NCI-H524 treated with DMSO at 0.1 percent for 48 hours (cell line): Measurements from ENCODE around the gene NFE2L3.
"Not testable (repeated sequence)": the region's sequence is repeated elsewhere in the genome, so short reads cannot be mapped to it uniquely, and the experiment has no call there.

ENCODE experiments used
- DNase-seq: peaks from one replicate; lab custom pipeline; 2025; lab: John Stamatoyannopoulos, UW

NFE2L3 gene, protein sequence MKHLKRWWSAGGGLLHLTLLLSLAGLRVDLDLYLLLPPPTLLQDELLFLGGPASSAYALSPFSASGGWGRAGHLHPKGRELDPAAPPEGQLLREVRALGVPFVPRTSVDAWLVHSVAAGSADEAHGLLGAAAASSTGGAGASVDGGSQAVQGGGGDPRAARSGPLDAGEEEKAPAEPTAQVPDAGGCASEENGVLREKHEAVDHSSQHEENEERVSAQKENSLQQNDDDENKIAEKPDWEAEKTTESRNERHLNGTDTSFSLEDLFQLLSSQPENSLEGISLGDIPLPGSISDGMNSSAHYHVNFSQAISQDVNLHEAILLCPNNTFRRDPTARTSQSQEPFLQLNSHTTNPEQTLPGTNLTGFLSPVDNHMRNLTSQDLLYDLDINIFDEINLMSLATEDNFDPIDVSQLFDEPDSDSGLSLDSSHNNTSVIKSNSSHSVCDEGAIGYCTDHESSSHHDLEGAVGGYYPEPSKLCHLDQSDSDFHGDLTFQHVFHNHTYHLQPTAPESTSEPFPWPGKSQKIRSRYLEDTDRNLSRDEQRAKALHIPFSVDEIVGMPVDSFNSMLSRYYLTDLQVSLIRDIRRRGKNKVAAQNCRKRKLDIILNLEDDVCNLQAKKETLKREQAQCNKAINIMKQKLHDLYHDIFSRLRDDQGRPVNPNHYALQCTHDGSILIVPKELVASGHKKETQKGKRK

GRCh38 chr7:26151953-26152781 lies at the start of gene NFE2L3:
Gene NFE2L3 (plus strand): TSS chr7:26152198. CDS start chr7:26152499, 301 bp downstream.
- DNase-seq: no peak

DNA sequence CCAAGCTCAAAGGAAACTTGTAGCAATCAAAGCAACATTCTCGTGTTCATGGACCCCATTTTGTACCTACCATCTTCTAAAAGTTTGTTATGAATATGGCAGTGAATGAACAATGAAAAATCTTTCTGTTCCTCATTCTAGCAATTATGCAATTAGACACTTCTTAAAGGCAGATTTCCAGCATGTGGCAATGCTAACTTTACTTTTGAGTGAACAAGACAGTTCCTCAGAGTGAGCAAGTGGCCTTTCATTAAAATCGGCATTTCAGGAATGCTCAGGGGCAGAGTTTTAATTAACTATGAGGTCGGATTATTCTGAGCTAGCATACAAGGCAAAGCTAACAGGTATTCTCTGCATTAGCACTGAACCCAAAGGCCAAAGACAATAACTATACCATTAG lies 48.4 kb upstream of the NFE2L3 start:
- no peak for DNase-seq

GRCh38 chr7:26105236-26105635 lies 46.8 kb upstream of the NFE2L3 start:
- no peak for DNase-seq

DNA sequence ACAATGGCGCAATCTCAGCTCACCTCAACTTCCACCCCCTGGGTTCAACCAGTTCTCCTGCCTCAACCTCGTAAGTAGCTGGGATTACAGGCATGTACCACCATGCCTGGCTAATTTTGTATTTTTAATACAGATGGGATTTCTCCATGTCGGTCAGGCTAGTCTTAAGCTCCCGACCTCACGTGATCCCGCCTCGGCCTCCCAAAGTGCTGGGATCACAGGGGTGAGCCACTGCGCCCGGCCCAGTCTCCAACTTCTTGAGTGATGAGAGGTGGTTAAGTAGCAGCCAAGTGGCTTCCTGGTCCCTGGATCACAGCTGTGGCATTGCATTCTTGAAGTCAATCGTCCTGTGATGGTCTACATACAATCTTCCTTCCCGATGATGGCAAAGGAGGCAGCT lies 46.1 kb upstream of the NFE2L3 start:
- DNase-seq: no peak

DNA sequence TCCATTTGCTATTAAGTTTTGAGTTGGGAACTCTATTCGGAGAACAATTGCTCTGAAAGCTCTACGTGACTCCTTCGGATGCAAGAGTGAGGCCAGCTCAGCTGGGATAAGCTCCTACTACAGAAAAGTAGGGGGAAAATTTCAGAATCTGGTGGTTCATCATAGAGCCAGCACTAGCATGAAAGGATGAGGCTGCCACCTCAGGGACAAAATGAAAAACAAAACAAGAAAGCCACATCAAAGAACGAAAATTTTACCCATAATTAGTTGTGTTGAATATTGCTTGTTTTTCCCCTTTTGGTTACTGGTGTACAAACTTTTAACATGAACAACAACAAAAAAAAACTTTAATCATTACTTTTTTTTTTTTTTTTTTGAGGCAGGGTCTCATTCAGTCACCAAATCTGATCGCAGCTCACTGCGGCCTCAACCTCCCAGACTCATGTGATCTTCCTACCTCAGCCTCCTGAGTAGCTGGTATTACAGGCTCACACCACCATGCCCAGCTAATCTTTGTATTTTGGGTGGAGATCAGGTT lies 39.7 kb upstream of the NFE2L3 start:
- no peak for DNase-seq

- no peak for DNase-seq
Observed at GRCh38 chr7:26115650-26116049, 36.3 kb upstream of the NFE2L3 start.

GRCh38 chr7:26117142-26117807 lies 34.7 kb upstream of the NFE2L3 start:
- DNase-seq: no peak

GRCh38 chr7:26117970-26118369 lies 34.0 kb upstream of the NFE2L3 start:
- no peak for DNase-seq

DNA sequence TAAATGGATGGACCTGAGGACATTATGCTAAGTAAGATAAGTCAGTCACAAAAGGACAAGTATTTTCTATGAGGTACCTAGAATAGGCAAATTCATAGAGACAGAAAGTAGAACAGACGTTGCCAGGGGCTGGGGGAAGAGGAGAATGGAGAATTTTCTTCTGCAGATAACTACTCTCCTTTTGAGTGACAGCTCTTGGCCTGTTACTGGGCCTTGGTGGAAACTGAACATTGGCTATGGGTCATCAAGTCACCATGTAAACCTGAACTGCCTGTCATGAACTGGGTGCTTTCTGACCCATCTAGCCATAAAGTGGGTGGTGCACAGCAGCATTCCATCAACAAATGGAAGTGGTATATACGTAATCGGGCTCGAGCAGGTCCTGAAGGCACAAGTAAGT lies 29.3 kb upstream of the NFE2L3 start:
- DNase-seq: no peak

GRCh38 chr7:26124775-26125174 lies 27.2 kb upstream of the NFE2L3 start:
- not testable (repeated sequence) for DNase-seq

DNA sequence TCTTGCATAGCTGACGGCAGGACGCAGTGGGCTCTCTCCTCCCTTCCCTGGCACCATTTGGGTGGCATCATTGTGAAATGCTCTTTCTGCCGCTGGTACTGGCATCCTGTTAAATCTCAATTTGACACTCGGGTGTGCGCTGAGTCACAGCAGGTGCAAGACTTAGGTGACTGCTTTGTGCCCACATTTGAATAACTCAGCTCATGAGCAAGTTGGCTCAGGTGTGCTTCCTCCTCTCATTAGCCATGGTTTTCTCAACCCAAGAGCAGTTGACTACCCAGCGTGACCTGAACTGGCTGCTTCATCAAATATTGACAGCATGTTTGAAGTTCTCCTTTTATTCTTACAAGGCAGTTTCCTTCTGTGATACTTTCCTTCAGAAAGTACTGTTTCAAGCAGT lies 24.6 kb upstream of the NFE2L3 start:
- no peak for DNase-seq

GRCh38 chr7:26131056-26131589 lies 20.9 kb upstream of the NFE2L3 start:
- DNase-seq: no peak

DNA sequence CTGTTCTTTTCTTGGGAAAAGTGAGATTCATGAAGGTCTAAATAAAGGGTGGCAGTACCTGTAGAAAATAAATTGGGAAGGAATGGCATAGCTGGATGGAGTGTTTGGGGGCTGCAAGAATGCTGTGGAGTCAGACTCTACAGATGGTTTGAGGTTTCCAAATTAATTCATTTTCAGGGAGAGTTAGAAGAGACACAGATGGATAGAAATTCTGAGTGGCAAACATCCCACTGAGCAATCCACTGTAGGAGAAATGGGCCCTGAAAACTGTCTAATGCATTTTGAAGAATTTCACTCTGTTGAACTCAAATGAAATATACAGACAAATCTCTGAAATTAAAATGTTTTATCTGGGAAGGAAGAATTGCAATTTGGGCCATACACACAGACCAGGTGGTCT lies 16.9 kb upstream of the NFE2L3 start:
- no peak for DNase-seq

- no peak for DNase-seq
Observed at GRCh38 chr7:26135551-26135950, 16.4 kb upstream of the NFE2L3 start.

DNA sequence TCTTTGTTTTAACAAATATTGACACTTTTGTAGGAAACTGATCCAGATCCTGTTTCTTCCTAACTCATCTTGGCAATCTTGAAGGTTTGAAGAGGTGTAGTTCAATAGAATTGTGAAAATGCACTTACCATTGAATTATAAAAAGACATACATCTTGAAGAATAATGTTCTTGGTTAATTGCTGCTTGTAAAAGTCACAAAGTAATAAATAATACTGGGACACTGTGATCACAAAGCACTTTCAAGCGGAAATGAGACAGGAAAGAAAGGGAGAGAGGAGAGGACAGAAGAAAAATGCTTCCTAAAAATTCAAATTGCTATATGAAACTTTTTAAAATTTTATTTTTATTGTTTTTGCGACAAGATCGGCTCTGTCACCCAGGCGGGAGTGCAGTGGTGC lies 15.2 kb upstream of the NFE2L3 start:
- no peak for DNase-seq

GRCh38 chr7:26140380-26140779 lies 11.6 kb upstream of the NFE2L3 start:
- DNase-seq: no peak

DNA sequence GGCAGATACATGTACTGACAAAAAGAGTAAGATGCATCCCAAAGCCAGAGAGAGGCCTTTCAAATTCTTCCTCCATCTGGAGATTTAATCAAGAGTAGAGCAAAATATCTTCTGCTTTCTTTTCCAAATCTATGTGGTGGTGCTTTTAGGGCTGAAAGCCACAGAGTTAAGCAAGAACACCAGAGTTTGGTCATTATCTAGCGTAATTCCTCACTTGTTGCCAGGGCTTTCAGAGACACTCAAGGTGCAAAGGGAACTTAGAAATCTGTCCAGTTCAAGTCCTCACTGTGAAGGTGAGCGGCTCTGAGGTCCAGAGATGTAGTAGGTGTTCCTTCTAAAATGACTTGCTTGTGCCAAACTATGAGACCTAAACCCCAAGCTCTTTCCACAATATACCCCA lies 10.9 kb upstream of the NFE2L3 start:
- no peak for DNase-seq

- no peak for DNase-seq
Observed at GRCh38 chr7:26143298-26144048, 8.5 kb upstream of the NFE2L3 start.

DNA sequence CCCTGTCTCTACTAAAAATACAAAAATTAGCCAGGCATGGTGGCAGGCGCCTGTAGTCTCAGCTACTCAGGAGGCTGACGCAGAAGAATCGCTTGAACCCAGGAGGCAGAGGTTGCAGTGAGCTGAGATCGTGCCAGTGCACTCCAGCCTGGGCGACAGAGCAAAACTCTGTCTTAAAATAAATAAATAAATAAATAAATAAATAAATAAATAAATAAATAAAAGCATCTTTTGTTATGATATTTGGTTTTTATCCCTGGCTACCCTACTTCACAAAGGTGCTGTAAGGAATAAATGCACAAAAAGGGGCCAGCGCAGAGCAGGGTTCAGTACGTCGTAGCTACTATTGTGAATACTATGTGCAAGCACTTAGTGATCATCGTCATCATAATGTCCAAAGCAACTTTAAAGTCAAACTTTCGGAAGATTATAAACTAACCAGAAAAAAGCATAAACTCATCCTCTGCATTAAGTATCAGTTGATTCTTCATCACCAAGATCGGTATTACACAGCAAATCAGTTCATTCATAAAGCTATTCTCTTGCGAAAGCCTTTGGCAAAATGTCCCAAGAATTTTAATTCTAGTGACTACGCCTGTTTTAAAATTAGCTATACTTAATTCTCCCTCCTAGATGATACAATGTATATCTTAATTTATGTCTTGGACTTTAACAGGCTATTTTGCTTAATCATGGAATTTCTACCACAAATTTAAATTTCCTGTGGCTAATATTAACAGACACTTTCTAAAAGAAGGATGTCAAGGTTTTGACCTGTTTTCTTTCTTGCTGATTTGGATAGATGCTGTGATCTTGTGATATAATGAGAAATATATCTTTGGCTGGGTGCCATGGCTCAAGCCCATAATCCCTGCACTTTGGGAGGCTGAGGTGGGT lies 7.6 kb upstream of the NFE2L3 start:
- DNase-seq: no peak

DNA sequence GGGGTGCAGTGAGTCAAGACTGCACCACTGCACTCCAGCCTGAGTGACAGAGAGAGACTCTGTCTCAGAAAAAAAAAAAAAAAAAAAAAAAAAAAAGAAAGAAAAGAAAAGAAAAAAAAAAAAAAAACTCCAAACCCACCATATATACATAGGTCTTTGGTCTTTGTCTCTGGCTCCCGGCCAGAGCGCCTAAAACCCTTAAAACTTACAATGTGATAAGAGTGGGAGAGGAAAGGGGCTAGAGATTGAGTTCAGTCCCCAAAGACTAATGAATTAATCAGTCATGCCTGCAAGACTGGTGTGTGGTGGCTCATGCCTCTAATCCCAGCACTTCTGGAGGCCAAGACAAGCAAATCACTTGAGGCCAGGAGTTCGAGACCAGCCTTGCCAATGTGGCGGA lies 6.8 kb upstream of the NFE2L3 start:
- DNase-seq: no peak
